HG02970 (cell line): ENCODE measurements around the gene CST6.
"Not testable (repeated sequence)": the region's sequence is repeated elsewhere in the genome, so short reads cannot be mapped to it uniquely, and the experiment has no call there.

Experiments
- ATAC-seq: cut with Tn5 transposase; IDR thresholded peaks from one replicate; pipeline ENCODE4 v1.9.1; 2021; ENCODE audit warnings: mild to moderate bottlenecking, moderate library complexity, moderate number of reproducible peaks; ENCODE audit not compliant: unreplicated experiment, low FRiP score

Gene CST6

DNA sequence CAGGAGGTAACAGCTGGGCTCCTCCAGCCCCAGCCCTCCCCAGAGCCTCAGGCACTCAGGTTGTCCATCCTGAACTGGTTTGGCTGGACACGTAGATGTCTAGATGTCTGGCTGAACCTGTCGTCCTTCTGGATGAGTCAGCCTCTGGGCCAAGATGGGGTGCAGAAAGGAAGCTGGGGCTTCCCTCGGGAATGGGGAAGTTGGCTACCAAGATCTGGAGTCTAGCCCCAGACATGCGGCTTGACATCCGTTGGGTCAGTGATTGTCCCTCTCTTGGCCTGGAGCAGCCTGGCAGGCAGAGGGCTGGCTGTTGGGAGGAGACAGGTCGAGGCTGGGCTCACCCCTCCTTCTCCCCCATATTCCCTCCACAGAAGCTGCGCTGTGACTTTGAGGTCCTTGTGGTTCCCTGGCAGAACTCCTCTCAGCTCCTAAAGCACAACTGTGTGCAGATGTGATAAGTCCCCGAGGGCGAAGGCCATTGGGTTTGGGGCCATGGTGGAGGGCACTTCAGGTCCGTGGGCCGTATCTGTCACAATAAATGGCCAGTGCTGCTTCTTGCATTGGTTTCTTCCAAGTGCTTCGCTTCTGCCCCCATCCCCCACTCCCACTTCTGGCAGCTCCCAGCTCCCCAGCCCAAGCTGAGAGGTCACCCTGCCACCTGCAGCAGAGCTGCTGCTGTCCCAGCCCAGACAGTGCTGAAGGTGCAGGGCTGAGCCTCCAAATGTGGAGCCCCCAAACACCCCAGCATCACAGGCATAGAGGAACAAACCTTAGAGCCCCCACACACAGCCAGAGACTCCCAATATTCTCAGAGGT is 1.3 kb downstream of the CST6 start:
- no peak for ATAC-seq

DNA sequence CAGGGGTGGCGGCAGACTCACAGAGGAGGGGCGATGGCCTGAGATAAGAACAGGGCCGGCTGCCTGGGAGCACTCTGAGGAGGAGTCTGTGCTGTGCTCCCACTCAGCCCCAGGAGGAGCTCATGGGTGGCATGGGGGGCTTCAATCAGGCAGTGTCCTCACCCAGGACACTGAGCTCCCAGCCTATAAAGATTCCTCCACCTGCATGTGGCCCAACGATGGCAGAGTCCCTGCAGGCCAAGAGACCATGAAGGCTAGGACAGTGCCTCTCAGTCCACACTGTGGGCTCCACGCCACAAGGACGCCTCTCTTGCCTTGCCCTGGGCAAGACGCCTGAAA is 1.9 kb downstream of the CST6 start:
- no peak for ATAC-seq

DNA sequence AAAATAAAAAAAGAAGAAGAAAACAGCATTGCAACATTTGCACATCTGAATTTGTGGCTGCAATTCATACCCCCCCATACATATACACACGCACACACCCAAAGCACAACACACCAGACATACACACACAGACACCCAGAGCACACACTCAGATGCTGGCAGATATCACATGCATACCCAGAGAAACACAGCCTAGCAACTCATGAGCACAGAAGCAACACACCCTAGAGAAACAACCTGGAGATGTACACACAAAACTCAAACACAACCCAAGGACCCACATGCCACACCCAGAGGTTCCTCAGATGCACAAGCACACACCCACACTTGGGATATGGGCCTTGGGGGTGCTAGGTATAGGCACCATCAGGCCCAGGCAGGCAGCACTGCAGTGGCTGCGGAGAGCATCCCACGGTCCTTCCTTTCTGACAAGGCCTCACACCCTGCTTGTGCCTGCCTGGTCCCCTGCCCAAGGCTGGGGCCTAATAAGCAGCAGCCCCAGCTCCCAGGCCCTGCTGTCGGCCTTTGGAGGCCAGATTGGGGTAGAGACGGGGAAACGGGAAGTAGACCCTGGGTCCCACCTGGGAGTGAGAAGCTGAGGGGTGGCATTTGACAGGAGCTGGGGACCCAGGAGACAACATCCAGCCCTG is 3.1 kb downstream of the CST6 start:
- ATAC-seq: no peak

DNA sequence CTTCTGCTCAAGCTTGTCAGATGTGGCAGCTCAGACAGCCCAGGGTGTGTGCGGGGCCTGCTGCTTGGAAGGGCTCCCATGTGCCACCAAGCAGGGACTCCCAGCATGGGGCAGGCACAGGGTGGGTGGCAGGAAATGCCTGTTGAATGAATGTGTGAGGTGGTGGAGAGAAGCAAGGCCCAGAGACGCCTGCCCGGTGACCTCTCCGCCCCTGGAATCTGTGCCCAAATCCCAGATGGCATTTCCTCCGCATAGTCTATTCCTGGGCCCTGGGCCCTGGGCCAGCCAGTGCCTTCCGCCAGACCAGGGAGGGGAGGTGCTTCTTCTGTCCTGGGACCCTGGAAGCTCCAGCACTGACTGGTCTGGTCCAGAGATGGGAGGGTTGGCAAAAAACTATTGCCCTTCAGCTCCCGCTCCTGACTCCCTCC is 3.7 kb downstream of the CST6 start:
- no peak for ATAC-seq

DNA sequence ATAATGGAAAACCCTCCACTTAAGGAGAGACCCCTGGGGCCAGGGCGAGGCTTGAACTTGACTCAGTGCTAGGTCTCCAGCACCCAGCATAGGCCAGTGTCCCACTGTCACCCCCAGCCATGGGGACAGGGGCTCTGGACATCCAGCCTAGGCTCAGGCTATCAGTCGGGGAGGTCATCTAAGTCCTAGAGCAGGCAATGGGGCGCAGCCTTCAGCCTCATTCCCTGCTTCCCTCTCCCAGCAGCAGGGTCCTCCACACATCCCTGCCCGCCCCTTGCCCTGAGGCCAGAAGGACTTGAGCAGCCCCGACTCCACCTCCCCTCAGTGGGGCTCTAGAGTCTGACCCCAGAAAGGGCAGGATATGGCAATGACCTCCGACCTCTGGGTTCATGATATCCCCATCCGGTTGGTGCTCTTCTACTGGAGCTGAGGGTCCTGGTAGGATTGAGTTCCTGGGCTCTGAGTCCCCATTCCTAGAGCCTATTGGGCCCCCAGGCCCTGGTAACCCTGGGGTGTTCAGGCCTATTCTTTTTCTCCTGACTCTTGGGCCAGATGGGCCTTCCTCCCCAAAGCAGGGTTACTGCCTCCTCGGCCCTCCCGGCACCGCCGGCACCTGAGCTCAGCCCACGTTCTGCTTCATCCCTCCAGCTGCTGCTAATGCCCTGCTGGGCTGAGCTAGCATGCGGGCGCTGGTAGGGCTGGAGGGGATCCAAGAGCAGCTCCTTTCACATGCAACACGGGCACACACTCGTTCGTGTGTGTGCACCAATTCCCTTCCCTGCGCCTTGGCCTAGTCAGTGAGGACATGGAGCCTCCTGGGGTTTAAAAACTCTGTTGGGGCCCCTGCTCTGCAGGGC is 4.4 kb downstream of the CST6 start:
- no peak for ATAC-seq

DNA sequence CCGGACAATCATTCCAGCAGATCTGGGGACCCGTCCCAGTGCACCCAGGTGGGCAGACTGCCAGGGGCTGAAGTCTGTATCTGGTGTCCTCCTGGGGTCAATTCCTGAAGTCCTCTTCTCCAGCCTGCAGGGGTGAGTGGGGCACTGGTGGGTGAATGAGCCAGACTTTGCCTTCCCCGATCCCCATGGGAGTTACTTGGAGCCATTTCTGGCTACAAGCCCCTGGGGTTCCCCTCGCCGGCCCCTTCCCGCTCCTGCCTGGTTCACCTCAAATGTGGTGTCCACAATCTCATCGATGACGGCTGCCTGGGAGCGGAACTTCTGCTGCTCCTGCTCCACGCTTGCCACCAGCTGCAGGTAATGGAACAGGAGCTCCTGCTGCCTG is 5.0 kb downstream of the CST6 start:
- no peak for ATAC-seq

DNA sequence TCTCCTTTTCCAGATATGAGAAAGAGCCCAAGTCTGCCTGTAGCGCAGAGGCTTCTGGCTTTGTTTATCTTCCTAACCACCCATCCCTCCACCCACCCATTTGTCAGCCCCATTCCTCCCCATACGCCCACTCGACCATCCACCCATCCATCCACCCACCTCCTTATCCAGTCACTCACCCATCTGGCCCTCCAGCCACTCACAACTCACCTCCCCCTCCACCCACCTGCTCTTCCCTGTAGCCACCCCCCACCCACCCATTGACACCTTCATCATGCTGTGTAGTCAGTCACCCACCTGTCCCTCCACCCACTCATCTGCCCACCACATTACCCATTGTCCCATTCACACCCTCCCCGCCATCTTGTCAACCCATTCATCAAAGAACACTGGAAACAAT is 5.5 kb downstream of the CST6 start:
- ATAC-seq: no peak

DNA sequence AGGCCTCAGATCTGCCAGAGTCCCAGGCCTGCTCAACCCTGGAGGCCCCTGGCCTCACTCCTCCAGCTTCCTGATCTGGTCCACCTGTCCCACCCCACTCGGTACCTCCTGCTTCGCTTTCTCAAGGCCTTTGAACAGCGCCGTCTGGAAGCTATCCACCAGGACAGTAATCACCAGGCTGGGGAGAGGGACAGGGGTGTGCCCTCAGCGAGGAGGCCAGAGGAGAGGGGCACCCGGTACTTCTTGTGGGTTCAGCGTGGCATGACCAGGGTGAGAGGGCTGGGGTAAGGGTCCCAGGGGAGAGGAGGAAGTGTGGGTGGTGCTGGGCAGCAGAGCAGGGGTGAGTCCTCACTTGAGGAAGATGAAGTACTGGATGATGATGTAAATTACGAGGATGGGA is 8.4 kb downstream of the CST6 start:
- ATAC-seq: no peak

DNA sequence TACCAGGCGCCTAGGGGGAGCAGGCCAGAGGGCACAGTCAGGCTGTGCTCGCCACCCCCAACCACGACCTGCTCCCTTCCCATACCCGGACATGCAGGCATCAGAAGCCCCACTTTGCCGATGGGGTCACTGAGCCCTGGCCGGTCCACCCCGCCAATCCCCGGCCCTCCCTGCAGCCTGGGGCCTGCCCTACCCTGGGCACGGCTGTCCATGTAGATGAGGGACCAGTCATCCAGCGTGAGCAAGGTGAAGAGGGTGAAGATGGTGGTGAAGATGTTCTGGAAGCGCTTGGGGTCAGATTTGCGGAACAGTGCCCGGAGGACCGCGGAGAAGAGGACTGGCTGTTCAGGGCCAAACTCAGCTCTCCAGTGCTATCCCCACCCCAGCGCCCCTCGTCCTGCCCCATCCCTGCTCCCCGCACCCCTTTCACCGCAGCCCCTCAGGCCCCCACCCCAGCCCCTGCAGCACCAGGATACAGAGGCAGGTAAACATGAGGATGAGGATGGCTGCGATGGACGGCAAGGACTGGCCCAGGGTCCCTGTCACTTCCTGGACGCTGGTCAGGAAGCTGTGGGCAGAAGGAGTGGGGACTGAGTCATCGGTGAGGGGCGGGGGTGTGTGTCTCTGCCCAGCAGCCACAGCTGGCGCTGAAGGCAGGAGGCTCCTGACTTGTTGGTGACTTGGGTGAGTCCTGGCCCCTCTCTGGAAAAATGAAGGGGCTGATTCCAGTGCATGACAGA is 9.0 kb downstream of the CST6 start:
- no peak for ATAC-seq

DNA sequence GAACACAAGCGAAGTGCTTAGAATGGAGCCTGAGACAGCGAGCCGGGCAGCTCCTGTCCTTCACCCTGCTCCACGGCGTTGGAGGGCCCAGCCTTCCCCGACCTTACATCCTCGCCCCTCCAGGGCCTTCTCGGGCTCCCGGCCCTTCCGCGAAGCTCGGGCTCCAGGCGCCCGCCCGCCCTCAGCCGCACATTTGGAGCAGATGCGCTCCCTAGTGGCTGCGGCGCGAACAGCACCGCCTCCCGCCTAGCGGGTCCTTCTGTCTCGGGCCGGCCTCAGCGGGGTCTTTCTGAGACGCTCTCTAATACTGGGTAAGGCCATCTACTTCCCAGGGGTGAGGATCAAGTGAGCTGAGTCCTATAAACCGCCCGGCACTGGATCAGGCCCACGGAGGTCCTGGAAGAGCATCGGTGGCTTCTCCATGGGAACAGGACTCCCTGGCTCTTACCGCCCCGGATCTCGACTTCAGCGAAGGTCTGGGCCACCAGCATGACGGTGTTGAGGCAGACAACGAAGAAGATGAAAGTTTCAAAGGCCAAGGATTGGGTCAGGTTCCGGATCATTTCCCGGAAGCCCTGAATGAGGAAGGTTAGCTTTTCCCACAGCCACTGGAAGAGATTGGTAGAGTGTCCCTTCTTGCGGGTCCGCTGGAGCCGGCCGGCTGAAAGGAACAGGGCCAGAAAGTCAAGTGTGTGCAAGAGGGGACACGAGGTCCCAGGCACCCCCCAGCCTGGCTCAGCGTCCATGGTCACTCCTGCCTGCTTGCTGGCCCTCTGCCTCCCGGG is 10.8 kb downstream of the CST6 start:
- ATAC-seq: no peak

DNA sequence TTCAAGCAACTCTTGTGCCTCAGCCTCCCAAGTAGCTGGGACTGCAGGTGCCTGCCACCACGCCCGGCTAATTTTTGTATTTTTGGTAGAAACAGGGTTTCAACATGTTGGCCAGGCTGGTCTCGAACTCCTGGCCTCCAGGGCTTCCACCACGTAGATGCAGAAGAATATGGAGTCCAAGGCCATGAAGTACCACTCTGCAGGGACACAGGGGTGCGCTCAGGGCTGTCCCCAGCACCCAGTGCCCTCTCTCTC is 11.3 kb downstream of the CST6 start:
- ATAC-seq: not testable (repeated sequence)

DNA sequence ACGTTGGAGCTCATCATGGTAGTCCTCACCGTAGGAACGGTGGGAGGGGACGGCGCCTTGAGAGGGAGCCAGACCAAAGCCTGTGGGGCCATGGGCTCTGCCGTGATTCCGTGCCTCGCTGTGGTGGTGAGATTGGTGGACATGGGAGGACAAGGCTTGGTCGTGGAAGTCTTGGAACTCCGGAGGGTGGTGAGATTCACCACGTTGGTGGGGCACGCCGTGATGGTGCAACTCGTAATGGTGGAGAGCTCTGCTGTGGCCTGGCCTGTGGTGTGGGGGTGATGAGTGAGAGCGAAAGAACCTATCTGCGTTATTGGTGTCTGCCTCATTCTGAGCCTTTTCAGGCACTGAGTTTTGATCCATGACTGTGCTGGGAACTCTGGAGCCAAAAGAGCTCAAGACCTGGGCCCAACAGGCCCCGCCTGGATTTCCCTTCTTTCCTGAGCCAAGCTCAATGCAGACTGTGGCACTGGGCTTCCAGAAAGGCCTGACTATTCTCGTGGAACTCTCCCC is 14.3 kb downstream of the CST6 start, which contains the start of gene CATSPER1:
CATSPER1 (minus strand) TSS at position 463 of the 513 bp plus-strand sequence; CDS start at position 363, 100 bp downstream.
- ATAC-seq: no peak

DNA sequence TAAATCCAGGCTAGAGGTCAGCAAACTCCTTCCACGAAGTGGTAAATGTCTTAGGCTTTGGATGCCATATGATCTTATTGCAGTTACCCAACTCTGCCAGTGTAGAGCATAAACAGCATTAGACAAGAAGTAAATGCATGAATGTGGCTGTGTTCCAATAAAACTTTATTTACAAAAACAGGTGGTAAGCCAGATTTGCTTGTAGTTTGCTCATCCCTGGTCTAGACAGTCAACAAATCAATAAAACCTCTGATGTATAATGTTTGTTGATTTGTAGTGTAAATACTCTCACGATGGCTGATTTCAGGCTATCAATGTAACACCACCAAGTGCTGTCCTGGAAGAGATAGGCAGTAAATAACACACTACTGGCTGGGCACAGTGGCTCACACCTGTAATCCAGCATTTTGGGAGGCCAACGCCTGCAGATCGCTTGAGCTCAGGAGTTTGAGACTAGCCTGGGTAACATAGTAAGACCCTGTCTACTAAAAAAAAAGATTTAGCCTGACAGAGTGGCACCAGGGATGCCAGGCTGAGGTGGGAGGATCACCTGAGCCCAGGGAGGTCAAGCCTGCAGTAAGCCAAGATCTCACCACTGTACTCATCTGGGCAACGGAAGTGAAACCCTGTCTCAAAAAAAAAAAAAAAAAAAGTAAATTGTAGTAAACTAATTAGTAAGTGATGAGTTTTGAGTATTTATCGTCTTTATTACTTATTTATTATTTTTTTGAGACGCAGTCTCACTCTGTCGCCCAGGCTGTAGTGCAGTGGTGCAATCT is 21.3 kb downstream of the CST6 start:
- no peak for ATAC-seq

DNA sequence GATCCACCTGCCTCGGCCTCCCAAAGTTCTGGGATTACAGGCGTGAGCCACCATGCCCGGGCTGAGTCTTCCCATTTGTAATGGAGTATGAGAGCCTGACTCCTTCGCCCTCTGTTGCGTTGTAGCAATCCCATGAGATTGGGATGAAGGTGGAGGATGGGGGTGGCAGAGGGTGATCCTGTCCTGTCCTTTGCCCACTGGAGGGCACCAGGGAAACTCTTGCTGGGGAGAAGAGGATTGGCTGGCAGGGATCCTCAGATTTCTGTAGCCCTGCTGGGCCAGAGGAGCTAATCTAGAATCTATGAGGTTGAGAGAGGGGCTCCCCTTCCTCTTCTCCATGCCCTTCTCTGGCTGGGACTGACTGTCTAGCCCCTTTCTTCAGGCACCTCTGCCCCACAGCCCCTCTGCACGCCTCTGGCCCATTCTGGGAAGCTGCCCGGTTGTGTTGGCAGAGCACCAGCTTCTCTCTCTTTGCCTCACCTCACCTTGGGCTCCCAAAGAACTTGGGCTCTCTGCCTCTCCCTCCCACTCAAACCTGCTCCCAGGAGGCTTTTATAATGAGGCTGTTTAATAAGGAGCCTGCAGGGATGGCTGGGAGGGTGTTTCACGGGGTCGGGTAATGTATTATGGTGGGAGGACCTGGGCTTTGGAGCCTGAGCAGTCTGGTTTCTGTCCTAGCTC is 24.0 kb downstream of the CST6 start:
- ATAC-seq: no peak

DNA sequence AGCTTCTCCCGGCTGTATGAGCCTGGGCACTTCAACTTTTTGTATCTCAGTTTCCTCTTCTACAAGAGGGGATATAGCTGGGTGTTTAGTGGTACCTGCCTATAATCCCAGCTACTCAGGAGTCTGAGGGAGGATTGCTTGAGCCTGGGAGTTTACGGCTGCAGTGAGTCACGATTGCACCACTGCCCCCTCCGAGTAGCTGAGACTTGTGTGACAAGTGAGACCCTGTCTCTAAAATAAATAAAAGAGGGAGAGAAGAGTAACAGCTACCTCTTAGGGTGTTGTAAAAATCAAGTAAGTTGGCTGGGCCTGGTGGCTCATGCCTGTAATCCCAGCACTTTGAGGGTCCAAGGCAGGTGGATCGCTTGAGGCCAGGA is 24.5 kb downstream of the CST6 start:
- ATAC-seq: no peak

DNA sequence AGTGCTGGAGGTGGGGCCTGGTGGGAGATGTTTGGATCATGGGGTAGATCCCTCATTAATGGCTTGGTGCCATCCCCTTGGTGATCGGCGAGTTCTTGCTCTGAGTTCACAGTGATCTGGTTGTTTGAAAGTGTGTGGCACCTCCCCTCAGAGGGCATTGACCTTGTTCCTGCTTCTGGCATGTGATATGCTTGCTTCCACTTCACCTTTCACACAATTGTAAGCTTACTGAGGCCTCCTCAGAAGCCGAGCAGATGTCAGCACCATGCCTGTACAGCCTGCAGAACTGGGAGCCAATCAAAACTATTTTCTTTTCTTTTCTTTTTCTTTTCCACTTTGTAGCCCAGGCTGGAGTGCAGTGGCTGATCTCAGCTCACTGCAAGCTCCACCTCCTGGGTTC is 25.5 kb downstream of the CST6 start:
- ATAC-seq: no peak

DNA sequence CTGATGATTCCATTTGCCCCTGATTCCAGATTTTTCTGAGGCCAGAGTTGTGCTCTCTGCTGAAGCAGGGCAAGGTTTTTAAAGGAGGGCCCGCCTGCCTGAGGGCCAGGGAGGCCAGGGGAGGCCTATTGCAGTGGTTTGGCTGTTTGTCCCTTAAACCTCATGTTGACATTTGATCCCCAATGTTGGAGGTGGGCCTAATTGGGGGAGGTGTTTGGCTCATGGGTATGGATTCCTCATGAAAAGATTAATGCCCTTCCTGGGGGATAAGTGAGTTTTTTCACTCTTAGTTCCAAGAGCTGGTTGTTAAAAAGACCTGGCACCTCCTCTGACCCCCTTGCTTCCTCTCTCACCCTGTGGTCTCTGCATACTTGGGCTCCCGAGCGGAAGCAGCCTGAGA is 28.0 kb downstream of the CST6 start:
- ATAC-seq: no peak

DNA sequence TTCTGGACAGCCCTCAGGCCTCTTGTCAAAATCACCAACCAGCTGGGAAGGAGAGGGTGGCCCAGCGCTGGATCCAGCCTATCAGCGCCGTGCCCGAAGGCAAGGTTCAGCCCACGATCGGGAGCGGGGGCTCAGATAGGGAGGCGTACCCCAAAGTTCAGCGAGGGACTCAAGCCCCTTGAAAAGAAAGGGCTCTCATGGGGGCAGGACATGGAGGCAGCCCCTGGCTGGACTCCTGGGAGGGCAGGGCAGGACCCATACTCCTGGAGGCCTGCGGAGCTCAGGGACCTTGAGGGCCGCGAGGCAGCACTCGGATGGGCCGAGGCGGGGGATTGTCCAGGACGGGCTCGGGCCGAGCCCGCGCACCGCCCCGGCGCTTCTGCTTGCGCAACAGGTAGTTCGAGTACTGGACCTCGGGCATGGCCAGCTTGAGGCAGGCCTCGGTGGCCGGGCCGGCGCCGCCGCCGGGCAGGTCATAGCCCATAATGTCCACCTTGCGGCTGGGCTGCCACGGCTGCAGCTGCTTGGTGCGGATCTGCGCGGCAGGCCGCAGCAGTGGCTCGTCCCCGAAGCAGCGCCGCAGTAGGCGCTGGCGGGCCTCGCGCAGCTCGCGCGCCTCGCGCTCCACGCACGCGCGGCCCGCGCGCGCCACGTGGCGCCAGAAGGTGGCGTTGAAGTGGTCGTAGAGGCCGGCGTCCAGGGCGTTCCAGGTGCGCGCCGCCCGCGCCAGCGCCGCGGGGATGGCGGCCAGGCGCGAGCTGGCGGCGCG is 30.6 kb downstream of the CST6 start:
- ATAC-seq: no peak
